ENCODE data around the gene SMIM32. TPM values are rescaled to one million over a fixed set of nuclear protein-coding genes. Genes with fewer than 3 reads are reported as not detected.

The SMIM32 gene
- total and polyA plus RNA-seq, 2 of the 4 experiments (the other 2 are of a cell fraction) = not detected

- ATAC-seq (ENCODE audit: low read depth) = no peak
- Histone ChIP-seq H3K27me3 (ENCODE audit: control insufficient read depth, insufficient read depth, low read length) (no peaks in the 10 kb centered on the region), H2BK5ac (ENCODE audit: low read depth, low read length, poor library complexity, severe bottlenecking) (no peak overlapping the region), H4K8ac (ENCODE audit: low read depth in 2 of 2, low read length in 2 of 2) (no peak overlapping the region), H3K18ac (ENCODE audit: low read depth, low read length) (no peak overlapping the region), H3K27ac (ENCODE audit: insufficient read depth, low read length) (no peak overlapping the region), H4K91ac (ENCODE audit: insufficient read depth, low read depth, low read length) (no peak overlapping the region), H3K9ac (ENCODE audit: low read depth, low read length) (no peak overlapping the region), H3K9me1 (ENCODE audit: insufficient read depth, low read length) (peaks cover 14% of the 10 kb centered on the region; the same call in 1 of the 2 replicates), H2AK9ac (replicated peaks; ENCODE audit: low read depth, low read length, poor library complexity) (no peak overlapping the region), H3K4me2 (ENCODE audit: low read depth, low read length) (no peak overlapping the region), H3K56ac (ENCODE audit: extremely low read depth, insufficient read depth, low read length) (no peak overlapping the region), H3K36me3 (ENCODE audit: control insufficient read depth, insufficient read depth, low read length) (peaks cover 26% of the 10 kb centered on the region), H4K5ac (ENCODE audit: low read depth, low read length) (no peak overlapping the region), H2BK120ac (ENCODE audit: low read depth, low read length) (no peak overlapping the region), H2BK15ac (ENCODE audit: low read depth, low read length) (no peak overlapping the region), H3K4me1 (ENCODE audit: control insufficient read depth, insufficient read depth, low read length) (peaks cover 8% of the 10 kb centered on the region), H2BK20ac (ENCODE audit: low read depth, low read length) (no peak overlapping the region), H3K79me1 (ENCODE audit: low read depth in 1 of 2, low read length in 2 of 2) (peaks cover 42 to 55% of the 10 kb centered on the region in 2 experiments), H3K9me3 (ENCODE audit: control insufficient read depth, insufficient read depth, low read length) (no peaks in the 10 kb centered on the region), H3K23ac (ENCODE audit: low read depth, low read length) (no peak overlapping the region), H4K20me1 (ENCODE audit: insufficient read depth, low read length) (peaks cover 33% of the 10 kb centered on the region; the same call in 1 of the 2 replicates), H3K4ac (ENCODE audit: low read depth, low read length) (no peak overlapping the region), H2AFZ (replicated peaks; ENCODE audit: low read length, poor library complexity) (no peak overlapping the region), H3K14ac (replicated peaks; ENCODE audit: low read depth, low read length) (no peak overlapping the region), H3K4me3 (ENCODE audit: insufficient read depth, low read depth, low read length) (no peak overlapping the region), H2AK5ac (ENCODE audit: low read depth, low read length) (no peak overlapping the region)
- no peak for DNase-seq
- in situ Hi-C loops (cut with MboI; ENCODE audit: low sequenced_read_pairs) (no loop called here), intact Hi-C loops (cut with micrococcal nuclease) (no loop called here), dilution Hi-C loops (cut with HindIII; ENCODE audit: low sequenced_read_pairs, unreplicated experiment) (no loop called here)
- POLR2A ChIA-PET (ENCODE audit: unreplicated experiment) = no interaction called here
- CTCF ChIA-PET = no interaction called here
- WGBS, 2 experiments (ENCODE audit: extremely low coverage in 2 of 2, insufficient read length in 1 of 2) = no CpG with 5 or more reads among the region's 5 CpGs
- no peak for TF ChIP-seq RCOR1 (IDR thresholded peaks at IDR 0.05; ENCODE audit: insufficient replicate concordance, low read length)
- BruUV-seq (replicated peaks) = no TSS peak
These were observed 35.4 kb downstream of the SMIM32 start for GRCh38 chr5:136157514-136157913.

Data from IMR-90 (cell line).